Measurements from ENCODE around the gene SMO.

DNA sequence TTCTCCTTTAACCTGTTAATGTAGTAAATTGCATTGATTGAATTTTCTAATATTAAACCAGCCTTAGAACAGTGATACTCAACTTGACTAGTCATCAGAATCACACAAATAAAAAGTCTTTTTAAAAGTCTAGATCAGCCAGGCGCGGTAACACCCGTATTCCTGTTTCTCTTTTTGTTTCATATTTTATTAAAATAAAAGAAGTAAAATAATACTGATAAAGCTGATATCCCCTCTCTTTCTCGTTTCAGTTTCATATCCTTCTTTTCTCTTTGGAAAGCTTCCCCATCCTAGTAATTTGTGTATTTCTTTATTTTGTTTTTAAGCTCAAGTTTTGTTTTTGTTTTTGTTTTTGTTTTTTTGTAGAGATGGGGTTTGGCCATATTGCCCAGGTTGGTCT, 9.3 kb downstream of the SMO start:
- TF ChIP-seq, protein P1, sequence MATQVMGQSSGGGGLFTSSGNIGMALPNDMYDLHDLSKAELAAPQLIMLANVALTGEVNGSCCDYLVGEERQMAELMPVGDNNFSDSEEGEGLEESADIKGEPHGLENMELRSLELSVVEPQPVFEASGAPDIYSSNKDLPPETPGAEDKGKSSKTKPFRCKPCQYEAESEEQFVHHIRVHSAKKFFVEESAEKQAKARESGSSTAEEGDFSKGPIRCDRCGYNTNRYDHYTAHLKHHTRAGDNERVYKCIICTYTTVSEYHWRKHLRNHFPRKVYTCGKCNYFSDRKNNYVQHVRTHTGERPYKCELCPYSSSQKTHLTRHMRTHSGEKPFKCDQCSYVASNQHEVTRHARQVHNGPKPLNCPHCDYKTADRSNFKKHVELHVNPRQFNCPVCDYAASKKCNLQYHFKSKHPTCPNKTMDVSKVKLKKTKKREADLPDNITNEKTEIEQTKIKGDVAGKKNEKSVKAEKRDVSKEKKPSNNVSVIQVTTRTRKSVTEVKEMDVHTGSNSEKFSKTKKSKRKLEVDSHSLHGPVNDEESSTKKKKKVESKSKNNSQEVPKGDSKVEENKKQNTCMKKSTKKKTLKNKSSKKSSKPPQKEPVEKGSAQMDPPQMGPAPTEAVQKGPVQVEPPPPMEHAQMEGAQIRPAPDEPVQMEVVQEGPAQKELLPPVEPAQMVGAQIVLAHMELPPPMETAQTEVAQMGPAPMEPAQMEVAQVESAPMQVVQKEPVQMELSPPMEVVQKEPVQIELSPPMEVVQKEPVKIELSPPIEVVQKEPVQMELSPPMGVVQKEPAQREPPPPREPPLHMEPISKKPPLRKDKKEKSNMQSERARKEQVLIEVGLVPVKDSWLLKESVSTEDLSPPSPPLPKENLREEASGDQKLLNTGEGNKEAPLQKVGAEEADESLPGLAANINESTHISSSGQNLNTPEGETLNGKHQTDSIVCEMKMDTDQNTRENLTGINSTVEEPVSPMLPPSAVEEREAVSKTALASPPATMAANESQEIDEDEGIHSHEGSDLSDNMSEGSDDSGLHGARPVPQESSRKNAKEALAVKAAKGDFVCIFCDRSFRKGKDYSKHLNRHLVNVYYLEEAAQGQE (IDR thresholded peaks at IDR 0.05; ENCODE audit: insufficient read depth in 1 of 2, low read depth in 2 of 2, low read length in 2 of 2) = no peak
- no peak for TF ChIP-seq POLR2AphosphoS5 (IDR thresholded peaks at IDR 0.05; ENCODE audit: low read depth, low read length)

Data from PFSK-1 (cell line).